Activated CD4-positive, alpha-beta T cell treated with anti-CD3 and anti-CD28 coated beads, Interleukin-2, amount 10 ng/mL, durations not matched to agents 24 days and 14 days (primary cell): ENCODE measurements around the gene RABAC1. TPM values are rescaled to one million over a fixed set of nuclear protein-coding genes. Genes with fewer than 3 reads are reported as not detected.

ENCODE experiments used
- DNase-seq: peaks from one replicate; pipeline ENCODE4 v3.0.0; 2022
- H3K27ac Mint-ChIP-seq: one replicate; pipeline ENCODE4 v1.8.0; 2022; ENCODE audit warnings: mild to moderate bottlenecking, mixed read lengths
- H3K27me3 Mint-ChIP-seq: one replicate; pipeline ENCODE4 v1.8.0; 2022; ENCODE audit warnings: mixed read lengths
- H3K36me3 Mint-ChIP-seq: one replicate; pipeline ENCODE4 v1.8.0; 2022; ENCODE audit warnings: low read depth, mild to moderate bottlenecking, mixed read lengths
- H3K4me1 Mint-ChIP-seq: one replicate; pipeline ENCODE4 v1.8.0; 2021; ENCODE audit warnings: mixed read lengths
- H3K4me3 Mint-ChIP-seq: one replicate; pipeline ENCODE4 v1.8.0; 2022; ENCODE audit warnings: mild to moderate bottlenecking, moderate library complexity, mixed read lengths
- H3K9me3 Mint-ChIP-seq: one replicate; pipeline ENCODE4 v1.8.0; 2021; ENCODE audit warnings: mixed read lengths
- intact Hi-C: fragments of 100-400 bp; cut with micrococcal nuclease; formaldehyde crosslinking; loops from one replicate; pipeline ENCODE4 v1.15.1; 2023
- total RNA-seq: library from RNA; stranded (reverse); gene quantifications from 2 replicates; pipeline ENCODE4 v1.2.3, GENCODE V29; 2022

Gene RABAC1
- total RNA-seq, 1 donor from 2014 or later = 41.5 TPM

DNA sequence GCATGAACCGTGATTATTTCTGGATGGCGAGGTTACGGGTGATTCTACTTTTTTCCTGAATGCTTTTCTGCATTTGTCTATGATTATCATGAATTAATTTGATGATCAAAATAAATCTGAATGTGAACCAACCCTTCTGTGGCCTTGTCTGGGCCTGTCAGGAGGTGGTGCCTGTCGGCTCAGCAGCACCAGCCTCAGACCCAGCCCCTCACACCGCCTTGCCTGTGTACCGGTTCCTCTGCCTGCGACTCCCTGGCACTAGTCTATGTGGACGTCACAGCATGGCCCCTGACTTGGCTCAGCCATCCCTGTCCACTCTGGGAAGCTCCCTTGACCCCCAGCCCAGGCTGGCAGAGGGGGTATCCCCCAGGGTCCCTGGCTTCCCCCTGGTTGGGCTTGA lies 15.5 kb upstream of the RABAC1 start:
- Mint-ChIP-seq H3K4me3 (no peak overlapping the region), H3K27me3 (no peaks in the 10 kb centered on the region), H3K36me3 (no peaks in the 10 kb centered on the region), H3K4me1 (no peaks in the 10 kb centered on the region), H3K9me3 (no peaks in the 10 kb centered on the region), H3K27ac (no peak overlapping the region)
- intact Hi-C loops = no loop called here
- no peak for DNase-seq

DNA sequence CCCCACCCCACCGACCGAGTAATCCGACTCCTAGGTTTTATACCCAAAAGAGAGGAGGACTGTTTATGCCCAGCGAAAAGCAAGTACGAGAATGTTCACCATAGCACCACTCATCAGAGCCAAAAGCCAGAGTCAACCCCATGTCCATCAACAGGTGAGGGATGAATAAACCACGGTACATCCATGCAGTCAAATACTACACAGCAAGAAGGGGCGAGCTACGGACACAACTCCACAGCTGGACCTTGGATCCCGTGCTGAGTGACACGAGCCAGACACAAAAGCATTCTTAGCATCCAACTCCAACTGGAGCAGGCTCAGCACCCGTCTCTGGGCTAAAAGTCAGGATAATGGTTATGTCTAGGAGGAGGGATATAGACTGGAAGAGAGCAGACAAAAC lies 12.2 kb upstream of the RABAC1 start:
- H3K4me3 Mint-ChIP-seq = no peak overlapping the region
- intact Hi-C loops = no loop called here
- no peaks in the 10 kb centered on the region for H3K4me1 Mint-ChIP-seq

DNA sequence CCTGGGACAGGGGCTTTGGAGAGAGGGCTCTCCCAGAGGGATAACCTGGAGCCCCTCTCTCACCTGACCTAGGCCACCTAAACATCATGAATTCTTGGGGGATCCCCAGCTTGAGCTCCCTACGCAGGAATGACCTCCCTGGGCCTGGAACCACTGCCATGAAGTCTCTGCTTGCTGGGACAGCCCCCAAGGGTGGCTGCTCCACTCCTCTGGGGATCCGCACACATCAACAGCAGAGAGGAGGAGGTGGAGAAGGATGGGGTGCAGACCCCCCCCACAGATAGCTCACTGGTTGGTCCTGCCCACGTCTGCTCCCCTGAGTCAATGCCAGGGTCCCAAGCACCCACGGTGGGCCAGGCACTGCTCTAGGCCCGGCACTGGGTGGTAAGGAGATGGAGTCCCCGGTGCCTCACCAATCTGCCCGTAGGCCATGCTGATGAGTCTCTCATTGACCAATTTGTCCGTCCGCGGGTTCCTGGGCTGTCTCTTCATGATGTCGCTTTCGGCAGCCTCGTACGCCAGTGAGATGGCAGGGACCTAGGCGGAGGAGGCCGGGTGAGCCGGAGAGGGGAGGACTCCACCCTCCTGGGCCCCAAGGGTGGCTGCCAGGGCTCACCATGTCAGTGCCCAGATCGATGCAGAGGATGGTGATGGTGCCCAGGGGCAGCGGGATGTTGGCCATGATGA lies 10.8 kb upstream of the RABAC1 start:
- Mint-ChIP-seq H3K4me3 (no peak overlapping the region), H3K27ac (no peak overlapping the region), H3K27me3 (peaks cover 4% of the 10 kb centered on the region), H3K4me1 (no peaks in the 10 kb centered on the region), H3K36me3 (no peaks in the 10 kb centered on the region), H3K9me3 (no peaks in the 10 kb centered on the region)
- DNase-seq = no peak
- intact Hi-C loops = no loop called here

More for the DNA sequence above, 12.2 kb upstream of the RABAC1 start:
- Mint-ChIP-seq H3K36me3 (no peaks in the 10 kb centered on the region), H3K9me3 (no peaks in the 10 kb centered on the region), H3K27ac (no peak overlapping the region), H3K27me3 (peaks cover 2% of the 10 kb centered on the region)
- DNase-seq = no peak

DNA sequence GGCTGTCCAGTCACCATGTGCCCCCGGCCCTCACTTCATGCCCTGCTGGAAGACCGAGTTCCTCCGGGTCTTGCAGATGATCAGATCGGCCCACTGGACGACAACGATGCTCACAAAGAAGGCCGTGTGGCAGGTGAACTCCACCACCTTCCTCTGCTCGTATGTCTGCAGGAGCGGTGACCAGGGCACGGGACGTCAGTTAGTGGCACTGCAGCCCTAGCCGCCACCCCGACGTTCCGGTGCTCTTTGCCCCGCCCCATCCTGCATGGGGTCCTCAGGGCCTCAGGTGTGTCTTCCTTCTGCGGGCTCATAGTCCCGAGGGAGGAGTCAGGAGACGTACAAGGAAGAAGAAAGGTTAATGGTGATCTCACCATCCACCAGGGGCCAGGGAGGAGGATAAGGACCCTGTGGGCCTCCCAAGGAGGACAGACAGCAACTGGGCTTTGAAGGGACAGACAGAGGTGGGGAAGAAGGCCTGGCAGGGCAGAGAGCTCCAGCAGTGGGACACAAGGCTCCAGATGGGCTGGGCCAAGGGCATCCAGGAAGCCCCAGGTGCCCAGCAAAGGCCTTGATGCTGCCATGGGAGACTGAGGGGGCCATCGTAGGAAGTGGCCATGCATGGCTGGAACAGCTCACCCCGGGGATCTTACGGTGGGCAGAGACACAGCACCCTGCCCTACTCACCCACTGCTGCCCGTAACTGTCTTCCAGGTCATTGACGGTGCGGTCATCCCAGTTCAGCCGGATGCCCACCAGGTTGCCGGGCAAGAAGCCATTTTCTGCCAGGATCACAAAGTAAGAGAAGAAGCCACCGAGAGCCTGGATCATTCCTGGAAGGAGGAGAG lies 9.9 kb upstream of the RABAC1 start:
- H3K27ac Mint-ChIP-seq = no peak overlapping the region
- H3K4me1 Mint-ChIP-seq = no peaks in the 10 kb centered on the region
- peaks cover 4% of the 10 kb centered on the region for H3K27me3 Mint-ChIP-seq
- no peak overlapping the region for H3K4me3 Mint-ChIP-seq
- intact Hi-C loops = no loop called here
- H3K9me3 Mint-ChIP-seq = no peaks in the 10 kb centered on the region
- H3K36me3 Mint-ChIP-seq = no peaks in the 10 kb centered on the region
- no peak for DNase-seq

DNA sequence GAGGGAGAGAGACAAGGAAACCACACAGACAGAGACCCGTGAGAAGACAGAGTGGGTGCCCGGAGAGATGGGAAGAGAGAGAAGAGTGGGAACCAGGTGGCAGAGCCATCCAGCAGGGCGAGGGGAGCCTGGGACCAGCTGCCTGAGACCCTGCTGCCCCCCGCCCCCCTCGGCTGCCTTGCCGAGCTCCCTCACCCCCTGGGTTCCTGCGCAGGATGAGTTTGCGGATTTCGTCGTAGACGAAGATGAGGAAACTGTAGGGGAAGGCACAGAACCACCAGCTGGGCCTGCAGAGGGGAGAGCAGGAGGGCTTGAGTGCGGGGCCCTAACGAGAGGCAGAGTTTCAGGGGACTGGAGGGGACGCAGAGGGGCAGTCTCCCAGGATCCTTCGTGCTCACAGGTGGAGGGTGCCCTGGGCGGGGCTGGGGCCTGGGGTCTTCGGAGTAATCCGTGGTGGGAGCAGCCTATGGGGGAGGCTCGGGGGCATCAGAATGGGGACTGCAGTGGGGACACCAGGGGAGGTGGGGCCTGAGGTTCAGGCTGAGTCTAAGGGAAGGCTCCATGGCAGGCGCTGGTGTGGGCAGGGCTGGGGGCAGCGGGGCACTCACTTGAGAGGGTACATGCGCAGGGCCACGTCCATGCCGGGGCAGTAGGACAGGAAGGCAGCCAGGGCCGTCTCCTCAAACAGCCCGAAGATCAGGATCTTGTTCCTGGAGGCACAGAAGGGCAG lies 8.1 kb upstream of the RABAC1 start:
- peaks cover 4% of the 10 kb centered on the region for H3K27me3 Mint-ChIP-seq
- no peak overlapping the region for H3K4me3 Mint-ChIP-seq
- H3K9me3 Mint-ChIP-seq = no peaks in the 10 kb centered on the region
- intact Hi-C loops = no loop called here
- DNase-seq = no peak
- H3K27ac Mint-ChIP-seq = no peak overlapping the region
- no peaks in the 10 kb centered on the region for H3K4me1 Mint-ChIP-seq
- H3K36me3 Mint-ChIP-seq = no peaks in the 10 kb centered on the region

DNA sequence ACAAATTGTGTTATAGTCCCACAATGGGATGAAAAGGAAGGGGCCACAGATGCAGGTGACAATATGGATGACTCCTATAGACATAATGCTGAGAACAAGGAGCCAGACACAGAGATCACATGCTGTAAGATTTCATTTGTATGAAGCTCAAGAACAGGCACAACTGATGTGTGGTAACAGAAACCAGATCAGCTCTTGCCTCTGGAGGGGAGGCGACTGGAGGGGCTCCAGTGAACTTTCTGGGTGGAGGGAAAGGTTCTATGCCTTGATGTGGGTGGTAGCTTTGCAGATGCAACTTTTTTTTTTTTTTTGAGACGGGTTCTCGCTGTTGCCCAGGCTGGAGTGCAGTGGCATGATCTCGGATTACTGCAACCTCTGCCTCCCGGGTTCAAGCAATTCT lies 6.0 kb upstream of the RABAC1 start:
- H3K36me3 Mint-ChIP-seq = no peaks in the 10 kb centered on the region

DNA sequence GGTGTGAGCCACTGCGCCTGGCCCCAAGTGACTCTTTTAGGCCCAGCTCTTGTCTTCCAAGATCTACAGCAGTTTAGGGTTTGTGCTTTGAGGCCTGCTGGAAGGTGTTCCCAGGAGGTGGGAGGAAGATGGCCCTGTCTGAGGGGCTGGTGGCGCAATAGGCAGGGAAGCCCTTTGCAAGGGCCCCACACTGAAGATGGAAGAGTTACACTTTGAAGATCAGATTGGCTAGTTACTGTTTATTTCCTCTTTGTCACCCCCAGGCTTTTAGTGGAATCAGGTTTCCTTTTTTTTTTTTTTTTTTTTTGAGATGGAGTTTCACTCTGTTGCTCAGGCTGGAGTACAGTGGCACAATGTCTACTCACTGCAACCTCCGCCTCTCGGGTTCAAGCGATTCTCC lies 1.9 kb upstream of the RABAC1 start:
- Mint-ChIP-seq H3K9me3 (no peaks in the 10 kb centered on the region), H3K4me3 (no peak overlapping the region), H3K36me3 (no peaks in the 10 kb centered on the region), H3K27me3 (peaks cover 2% of the 10 kb centered on the region), H3K4me1 (peaks cover 14% of the 10 kb centered on the region), H3K27ac (no peak overlapping the region)
- DNase-seq = no peak
- intact Hi-C loops = no loop called here

More for the DNA sequence above, 6.0 kb upstream of the RABAC1 start:
- Mint-ChIP-seq H3K27ac (no peak overlapping the region), H3K9me3 (no peaks in the 10 kb centered on the region), H3K4me3 (no peak overlapping the region), H3K27me3 (peaks cover 4% of the 10 kb centered on the region), H3K4me1 (no peaks in the 10 kb centered on the region)
- intact Hi-C loops = no loop called here
- DNase-seq = no peak

DNA sequence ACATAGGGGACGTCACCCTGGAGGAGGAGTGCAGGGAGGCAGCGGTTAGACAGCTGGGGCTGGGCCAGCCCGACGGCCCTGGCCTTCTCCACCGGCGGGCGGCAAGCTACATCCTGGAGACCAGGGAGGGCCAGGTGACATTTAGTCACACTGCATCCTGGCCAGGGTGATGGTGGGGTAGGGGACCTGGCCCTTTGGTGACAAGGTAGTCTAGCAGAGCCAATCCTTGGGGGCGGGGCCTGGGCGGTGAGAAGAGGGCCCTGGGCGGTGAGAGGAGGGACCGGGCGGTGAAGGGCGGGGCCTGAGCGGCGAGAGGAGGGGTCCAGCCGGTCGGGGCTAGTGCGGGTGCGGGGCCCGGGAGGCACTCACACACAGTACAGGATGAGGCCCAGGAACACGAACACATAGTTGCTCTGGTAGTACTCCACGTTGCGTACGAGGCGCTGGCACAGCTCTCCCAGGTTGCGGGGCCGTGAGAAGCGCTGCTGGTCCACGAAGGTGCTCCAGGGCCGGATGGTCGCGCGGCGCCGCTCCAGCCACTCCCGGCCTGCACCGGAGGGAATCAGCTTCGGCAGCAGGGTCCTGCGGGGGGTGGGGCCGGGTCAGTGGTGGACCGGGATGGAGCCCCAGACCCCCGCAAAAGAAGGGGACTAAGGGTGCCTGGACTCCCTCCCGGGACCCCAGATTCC lies 610 bp downstream of the RABAC1 start:
- Mint-ChIP-seq H3K36me3 (no peaks in the 10 kb centered on the region), H3K27me3 (no peaks in the 10 kb centered on the region), H3K9me3 (no peaks in the 10 kb centered on the region), H3K4me1 (peaks cover 14% of the 10 kb centered on the region), H3K4me3 (peak overlapping the region; percentile 89), H3K27ac (peak overlapping the region; percentile 74)
- DNase-seq = peak; percentile 97
- intact Hi-C loops = loop anchor here (1.0 kb wide), 4 partner anchors 13 to 98 kb away; partner anchors contain the start of gene RPS19

DNA sequence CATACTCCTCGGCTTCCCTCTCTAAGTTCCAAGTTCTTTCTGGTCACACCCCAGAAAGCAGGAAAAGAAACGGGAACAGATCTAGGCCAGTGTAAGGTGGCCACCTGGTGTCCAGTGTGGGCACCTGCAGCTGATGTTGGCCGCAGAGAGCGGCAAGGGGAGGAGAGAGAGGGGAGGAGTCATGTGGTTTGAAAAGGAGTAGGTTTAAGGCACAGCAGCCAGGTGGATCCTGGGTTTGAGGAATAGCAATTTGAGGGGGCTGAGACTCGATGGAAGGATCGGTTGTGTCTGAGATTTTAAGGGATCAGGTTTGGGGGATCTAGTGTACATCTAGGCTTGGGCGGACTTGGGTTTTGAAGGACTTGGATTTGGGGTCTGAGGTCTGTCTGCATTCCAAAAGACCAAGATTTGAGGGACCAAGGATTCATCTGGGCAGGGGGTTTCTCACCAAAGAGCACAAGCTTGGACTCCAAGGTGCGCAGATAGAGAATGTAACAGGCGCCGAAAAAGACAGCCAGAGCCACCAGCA lies 1.2 kb downstream of the RABAC1 start:
- H3K4me3 Mint-ChIP-seq = peak overlapping the region; percentile 89
- H3K27ac Mint-ChIP-seq = peak overlapping the region; percentile 74
- peaks cover 14% of the 10 kb centered on the region for H3K4me1 Mint-ChIP-seq
- H3K9me3 Mint-ChIP-seq = no peaks in the 10 kb centered on the region
- intact Hi-C loops = no loop called here
- no peaks in the 10 kb centered on the region for H3K36me3 Mint-ChIP-seq
- peak; percentile 81 for DNase-seq
- no peaks in the 10 kb centered on the region for H3K27me3 Mint-ChIP-seq

DNA sequence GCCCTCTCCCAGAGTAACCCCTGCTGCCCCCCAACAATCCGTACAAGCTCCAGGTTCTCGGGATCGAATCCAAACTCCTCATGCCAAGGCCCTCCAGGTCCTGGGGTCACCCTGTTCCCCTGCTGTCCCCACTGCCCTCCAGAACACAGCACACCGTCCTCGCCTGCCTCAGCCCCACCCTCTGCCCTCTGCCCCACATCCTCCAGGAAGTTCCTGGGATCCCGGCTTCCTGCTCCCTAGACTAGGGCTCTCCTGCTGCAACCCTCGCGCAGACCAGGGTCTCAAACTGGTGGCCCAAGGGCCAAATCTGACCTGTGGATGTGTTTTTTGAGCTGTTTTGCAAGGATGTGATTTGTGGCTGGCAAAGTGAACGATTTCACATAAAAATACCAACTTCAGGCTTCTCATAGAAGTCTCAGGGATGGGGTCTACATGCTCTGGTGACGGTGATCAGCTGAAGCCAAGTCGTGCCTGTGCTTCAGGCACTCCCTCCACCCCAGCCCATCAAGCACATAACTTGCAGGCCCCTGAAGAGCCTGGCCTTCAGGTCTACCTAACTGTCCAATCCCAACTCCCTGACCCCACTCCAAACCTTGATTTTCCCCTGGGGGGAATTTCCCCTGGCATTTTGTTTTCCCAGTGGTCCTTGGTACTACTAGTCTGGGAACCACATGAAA lies 1.8 kb downstream of the RABAC1 start:
- H3K4me1 Mint-ChIP-seq = peaks cover 14% of the 10 kb centered on the region
- no peaks in the 10 kb centered on the region for H3K27me3 Mint-ChIP-seq
- H3K27ac Mint-ChIP-seq = peak overlapping the region; percentile 74
- H3K4me3 Mint-ChIP-seq = peak overlapping the region; percentile 89
- H3K9me3 Mint-ChIP-seq = no peaks in the 10 kb centered on the region
- H3K36me3 Mint-ChIP-seq = no peaks in the 10 kb centered on the region
- no peak for DNase-seq
- intact Hi-C loops = no loop called here

DNA sequence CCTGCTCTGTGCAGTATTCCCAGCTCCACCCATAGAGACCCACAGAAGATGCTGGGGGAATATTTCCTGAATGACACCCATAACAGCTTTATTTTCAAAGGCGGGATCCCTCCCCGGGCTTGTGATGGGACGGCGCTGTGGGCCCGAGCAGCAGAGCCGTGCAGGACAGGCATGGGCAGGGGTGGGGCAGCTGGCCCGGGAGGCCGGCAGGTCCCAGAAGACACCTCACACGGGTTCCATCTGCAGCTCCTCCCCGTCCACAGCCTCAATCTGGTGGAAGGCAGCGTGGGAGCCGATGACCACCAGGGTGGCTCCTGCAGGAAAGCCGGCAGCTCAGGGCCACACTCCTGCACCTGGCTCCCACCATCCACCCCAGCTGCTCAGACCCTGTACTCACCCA lies 2.5 kb downstream of the RABAC1 start:
- Mint-ChIP-seq H3K27ac (no peak overlapping the region), H3K4me3 (no peak overlapping the region)

DNA sequence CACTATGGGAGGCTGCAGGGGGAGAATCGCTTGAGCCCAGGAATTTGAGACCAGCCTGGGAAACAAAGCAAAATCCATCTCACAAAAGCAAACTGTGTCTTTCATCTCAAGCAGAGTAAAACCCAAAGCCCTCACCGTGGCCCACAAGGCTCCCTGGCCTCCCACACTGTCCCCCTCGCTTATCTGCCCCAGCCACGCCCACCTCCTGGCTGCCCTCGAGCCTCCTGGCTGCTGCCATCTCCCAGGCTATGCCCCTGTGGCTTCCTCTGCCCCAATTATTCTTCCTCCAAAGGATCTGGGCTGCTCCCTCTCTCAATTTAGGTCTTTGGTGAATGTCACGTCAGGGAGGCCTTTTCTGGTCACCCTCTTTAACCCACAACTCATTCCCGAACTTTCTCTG lies 3.6 kb downstream of the RABAC1 start:
- intact Hi-C loops = no loop called here
- Mint-ChIP-seq H3K9me3 (no peaks in the 10 kb centered on the region), H3K27ac (peak overlapping the region; percentile 28), H3K4me1 (peaks cover 20% of the 10 kb centered on the region), H3K4me3 (no peak overlapping the region), H3K36me3 (no peaks in the 10 kb centered on the region), H3K27me3 (no peaks in the 10 kb centered on the region)
- no peak for DNase-seq

More for the DNA sequence above, 2.5 kb downstream of the RABAC1 start:
- H3K27me3 Mint-ChIP-seq = no peaks in the 10 kb centered on the region
- no peaks in the 10 kb centered on the region for H3K9me3 Mint-ChIP-seq
- no peaks in the 10 kb centered on the region for H3K36me3 Mint-ChIP-seq
- H3K4me1 Mint-ChIP-seq = peaks cover 16% of the 10 kb centered on the region
- DNase-seq = no peak
- intact Hi-C loops = no loop called here

DNA sequence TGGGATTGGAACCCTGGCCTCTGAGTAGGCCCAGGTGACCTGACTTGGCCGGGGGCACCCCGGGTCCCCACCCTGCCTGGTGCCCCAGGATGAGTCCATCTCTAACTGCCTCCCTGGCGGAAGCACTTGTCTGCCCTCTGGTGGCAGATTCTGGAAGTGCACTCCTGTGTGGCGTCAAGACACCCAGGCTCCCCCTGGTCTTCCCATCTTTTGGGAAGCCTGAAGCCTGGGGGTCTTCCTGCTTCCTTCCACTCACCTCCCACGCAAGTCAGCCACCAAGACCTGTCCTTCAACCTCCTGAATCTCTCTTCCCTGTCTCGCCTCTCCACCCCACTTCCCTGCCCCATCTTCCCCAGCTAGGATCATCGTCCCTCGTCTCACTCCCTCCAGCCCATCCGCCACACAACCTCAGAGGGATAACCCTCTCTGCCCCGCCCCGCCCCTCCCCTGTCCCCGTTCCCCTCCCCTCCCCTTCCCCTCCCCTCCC lies 7.4 kb downstream of the RABAC1 start:
- Mint-ChIP-seq H3K36me3 (peaks cover 2% of the 10 kb centered on the region), H3K27me3 (no peaks in the 10 kb centered on the region), H3K9me3 (no peaks in the 10 kb centered on the region), H3K4me1 (peaks cover 21% of the 10 kb centered on the region), H3K4me3 (peak overlapping the region; percentile 49), H3K27ac (peak overlapping the region; percentile 78)
- peak; percentile 96 for DNase-seq
- intact Hi-C loops = loop anchor here (1.0 kb wide), 1 partner anchor 78 kb away; no protein-coding TSS in a partner anchor
